Suprapubic skin (tissue), 4 donors: ENCODE measurements around the gene SLC5A12.

Experiments used
- EP300 ChIP-seq: sonication (generic); formaldehyde crosslinking; IDR thresholded peaks from one replicate; pipeline ENCODE4 v1.6.1; 2017; ENCODE audit warnings: antibody characterized with exemption
- POLR2A ChIP-seq, 2 donors: fragments of 450-650 bp; IDR thresholded peaks; one replicate each; pipeline ENCODE4 v1.6.1; 2017; ENCODE audit warnings: antibody characterized with exemption in 2 of 2, mild to moderate bottlenecking in 2 of 2, moderate library complexity in 2 of 2
- POLR2AphosphoS5 ChIP-seq, 3 donors: sonication (generic); formaldehyde crosslinking; IDR thresholded peaks; one replicate each; pipeline ENCODE4 v1.6.1; 2017; ENCODE audit warnings: antibody characterized with exemption in 3 of 3
- TF ChIP-seq, protein P1 (sequence below), 2 donors: fragments of 200-600 bp in 1 of 2; fragments of 450-650 bp in 1 of 2; sonication (generic) in 1 of 2; IDR thresholded peaks; one replicate each; pipeline ENCODE4 v1.5.1; 2016 to 2019; ENCODE audit warnings: antibody characterized with exemption in 2 of 2, mild to moderate bottlenecking in 1 of 2, moderate library complexity in 1 of 2

DNA sequence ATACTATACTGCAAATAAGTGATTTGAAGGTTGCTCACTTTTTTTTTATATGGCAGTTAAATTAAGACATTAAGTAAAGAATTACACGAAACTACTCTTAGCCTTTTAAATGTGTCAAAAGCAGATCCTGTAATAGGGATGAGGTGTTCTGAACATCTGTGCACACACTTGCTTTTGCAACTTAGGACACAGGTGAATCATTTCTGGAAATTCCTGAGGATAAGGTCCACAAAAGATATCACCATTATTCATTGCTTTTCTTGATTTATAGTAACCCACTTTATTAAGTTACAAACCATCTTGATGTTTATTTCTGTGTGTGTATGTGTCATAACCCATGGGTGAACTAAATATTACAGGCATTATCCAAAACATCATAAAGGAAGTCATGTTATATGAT is 55.9 kb downstream of the SLC5A12 start:
- TF ChIP-seq, protein P1, sequence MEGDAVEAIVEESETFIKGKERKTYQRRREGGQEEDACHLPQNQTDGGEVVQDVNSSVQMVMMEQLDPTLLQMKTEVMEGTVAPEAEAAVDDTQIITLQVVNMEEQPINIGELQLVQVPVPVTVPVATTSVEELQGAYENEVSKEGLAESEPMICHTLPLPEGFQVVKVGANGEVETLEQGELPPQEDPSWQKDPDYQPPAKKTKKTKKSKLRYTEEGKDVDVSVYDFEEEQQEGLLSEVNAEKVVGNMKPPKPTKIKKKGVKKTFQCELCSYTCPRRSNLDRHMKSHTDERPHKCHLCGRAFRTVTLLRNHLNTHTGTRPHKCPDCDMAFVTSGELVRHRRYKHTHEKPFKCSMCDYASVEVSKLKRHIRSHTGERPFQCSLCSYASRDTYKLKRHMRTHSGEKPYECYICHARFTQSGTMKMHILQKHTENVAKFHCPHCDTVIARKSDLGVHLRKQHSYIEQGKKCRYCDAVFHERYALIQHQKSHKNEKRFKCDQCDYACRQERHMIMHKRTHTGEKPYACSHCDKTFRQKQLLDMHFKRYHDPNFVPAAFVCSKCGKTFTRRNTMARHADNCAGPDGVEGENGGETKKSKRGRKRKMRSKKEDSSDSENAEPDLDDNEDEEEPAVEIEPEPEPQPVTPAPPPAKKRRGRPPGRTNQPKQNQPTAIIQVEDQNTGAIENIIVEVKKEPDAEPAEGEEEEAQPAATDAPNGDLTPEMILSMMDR (IDR thresholded peaks at IDR 0.05) = no peak
- TF ChIP-seq POLR2A (IDR thresholded peaks at IDR 0.05) (no peak), EP300 (no peak), POLR2AphosphoS5 (IDR thresholded peaks at IDR 0.05) (no peak)
